ENCODE measurements around the gene ALS2.

Gene ALS2

GRCh38 chr2:201758234-201758633, 22.5 kb downstream of the ALS2 start:
- no peak for DNase-seq (ENCODE audit: low read depth, low spot score)

- DNase-seq (ENCODE audit: low read depth, low spot score): no peak
Observed at GRCh38 chr2:201754717-201755415, 25.9 kb downstream of the ALS2 start.

DNA sequence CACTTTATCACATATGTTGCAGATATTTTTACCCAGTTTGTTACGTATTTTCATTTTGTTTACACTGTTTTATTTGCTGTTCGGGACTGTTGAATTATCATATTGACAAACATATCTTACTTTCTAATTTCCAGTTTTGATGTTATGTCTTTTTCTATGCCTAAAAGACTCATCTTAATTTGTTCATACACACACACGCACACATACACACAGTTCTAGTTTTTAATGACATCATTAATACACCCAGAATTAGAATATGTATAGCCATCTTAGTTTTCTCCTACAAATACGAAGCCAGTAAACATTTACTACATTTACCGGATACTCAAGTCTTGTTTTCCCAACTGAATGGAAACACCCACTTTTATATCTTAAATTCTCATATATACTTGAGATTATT, 29.2 kb downstream of the ALS2 start:
- no peak for DNase-seq (ENCODE audit: low read depth, low spot score)

- no peak for DNase-seq (ENCODE audit: low read depth, low spot score)
Observed at GRCh38 chr2:201746551-201746950, 34.2 kb downstream of the ALS2 start.

DNA sequence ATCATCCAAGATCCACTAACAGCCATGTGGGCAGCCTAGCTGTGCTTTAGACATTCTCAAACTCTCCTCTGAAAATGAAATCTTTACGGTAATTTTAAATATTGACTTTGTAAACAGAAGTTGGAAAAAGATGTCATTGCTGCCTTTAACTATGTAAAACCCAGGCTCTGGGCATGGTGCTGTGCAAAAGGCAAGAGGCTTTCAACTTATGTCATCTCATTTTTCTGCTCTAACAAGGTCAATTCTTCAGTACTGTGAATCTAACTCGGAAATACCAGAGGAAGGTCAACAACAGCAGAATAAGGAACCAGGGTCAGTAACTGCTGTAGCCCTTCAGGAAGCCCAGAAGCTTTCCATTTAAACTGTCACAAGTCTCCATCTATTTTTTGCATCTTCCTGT, 45.2 kb downstream of the ALS2 start:
- no peak for DNase-seq (ENCODE audit: low read depth, low spot score)

- no peak for DNase-seq (ENCODE audit: low read depth, low spot score)
Observed at GRCh38 chr2:201734111-201734510, 46.6 kb downstream of the ALS2 start.

- DNase-seq (ENCODE audit: low read depth, low spot score): no peak
Observed at GRCh38 chr2:201733544-201733943, 47.2 kb downstream of the ALS2 start.

DNA sequence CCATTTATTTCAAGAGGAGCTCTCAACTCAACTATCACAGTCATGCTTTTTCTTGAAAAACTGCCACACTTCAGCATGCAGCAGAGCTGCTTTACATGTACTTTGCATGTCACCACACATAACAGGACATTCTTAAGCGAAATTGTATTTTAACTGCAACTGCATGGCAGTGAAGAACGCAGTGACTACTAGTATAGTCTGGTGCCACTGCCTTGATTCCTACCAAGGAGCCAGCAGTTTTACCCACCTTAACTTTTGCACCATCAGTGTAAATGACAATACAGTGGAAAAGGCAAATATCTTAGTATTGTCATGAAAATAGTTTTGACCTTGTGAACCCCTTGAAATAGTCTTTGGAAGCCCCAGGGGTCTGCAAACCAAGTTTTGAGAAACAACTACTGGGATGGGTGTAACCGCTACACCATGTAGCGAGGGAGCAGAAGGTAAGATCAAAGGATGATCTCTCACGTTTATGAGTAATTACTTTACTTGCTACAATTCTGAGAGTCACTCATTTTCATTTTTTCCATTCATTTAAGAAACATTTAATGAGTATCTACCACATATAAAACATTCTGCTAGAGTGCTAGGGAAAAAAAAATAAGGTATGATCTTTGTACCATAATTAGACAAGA, 50.0 kb downstream of the ALS2 start:
- no peak for DNase-seq (ENCODE audit: low read depth, low spot score)

- no peak for DNase-seq (ENCODE audit: low read depth, low spot score)
Observed at GRCh38 chr2:201715459-201715858, 65.3 kb downstream of the ALS2 start.

DNA sequence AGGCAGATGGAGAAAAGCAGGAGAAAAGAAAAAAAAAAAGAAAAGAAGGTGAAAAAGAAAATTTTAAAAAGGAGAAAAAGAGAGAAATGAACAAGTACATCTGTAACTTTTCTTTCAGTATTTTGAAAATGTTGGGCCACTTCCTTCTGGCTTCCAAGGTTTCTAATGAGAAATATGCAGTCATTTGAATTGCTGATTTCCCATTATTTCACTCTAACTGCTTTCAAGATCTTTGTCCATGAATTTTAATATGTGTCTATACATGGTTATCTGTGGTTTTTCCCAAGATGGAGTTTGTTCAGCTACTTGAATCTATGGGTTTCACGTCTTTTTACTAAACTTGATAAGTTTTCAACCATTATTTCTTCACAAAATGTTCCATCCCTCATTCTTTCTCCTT, 68.0 kb downstream of the ALS2 start:
- DNase-seq (ENCODE audit: low read depth, low spot score): no peak

DNA sequence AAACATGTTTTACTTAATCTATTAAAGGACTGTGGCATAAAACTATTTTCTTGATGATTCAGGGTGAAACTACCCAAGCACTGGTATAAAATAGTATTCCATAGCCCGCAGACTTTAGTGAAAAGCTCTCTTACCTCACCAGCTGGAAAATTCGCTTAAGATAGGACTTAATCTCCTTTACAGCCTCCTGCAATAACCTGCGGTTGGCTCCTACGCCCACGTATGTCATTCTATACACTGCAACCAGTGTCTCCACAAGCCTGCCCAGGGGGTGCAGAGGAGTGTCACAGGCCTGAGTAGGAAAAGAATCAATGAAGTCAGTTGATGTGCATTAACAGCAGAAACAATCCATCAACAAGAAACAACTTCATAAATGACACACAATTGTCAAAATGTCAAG, 71.0 kb downstream of the ALS2 start:
- DNase-seq (ENCODE audit: low read depth, low spot score): no peak

DNA sequence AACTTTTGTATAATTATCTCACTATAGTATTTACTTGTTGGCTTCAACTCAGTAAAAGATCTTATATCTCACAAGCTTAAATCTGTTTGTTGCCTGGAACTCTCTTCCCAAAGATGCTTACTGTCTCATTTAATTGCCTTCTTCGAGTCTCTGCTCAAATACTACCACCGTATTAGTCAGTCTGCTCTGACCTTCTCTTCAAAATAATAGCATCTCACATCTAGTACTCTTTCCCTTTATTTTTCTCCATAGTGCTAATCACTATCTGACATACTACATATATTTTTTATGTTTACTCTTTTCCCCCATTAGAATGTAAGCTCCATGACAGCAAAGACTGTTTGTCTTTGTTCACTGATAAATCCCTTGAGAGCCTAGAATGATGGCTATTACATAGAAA, 71.7 kb downstream of the ALS2 start:
- DNase-seq (ENCODE audit: low read depth, low spot score): no peak

- no peak for DNase-seq (ENCODE audit: low read depth, low spot score)
Observed at GRCh38 chr2:201707753-201708152, 73.0 kb downstream of the ALS2 start.

- no peak for DNase-seq (ENCODE audit: low read depth, low spot score)
Observed at GRCh38 chr2:201707142-201707541, 73.6 kb downstream of the ALS2 start.

DNA sequence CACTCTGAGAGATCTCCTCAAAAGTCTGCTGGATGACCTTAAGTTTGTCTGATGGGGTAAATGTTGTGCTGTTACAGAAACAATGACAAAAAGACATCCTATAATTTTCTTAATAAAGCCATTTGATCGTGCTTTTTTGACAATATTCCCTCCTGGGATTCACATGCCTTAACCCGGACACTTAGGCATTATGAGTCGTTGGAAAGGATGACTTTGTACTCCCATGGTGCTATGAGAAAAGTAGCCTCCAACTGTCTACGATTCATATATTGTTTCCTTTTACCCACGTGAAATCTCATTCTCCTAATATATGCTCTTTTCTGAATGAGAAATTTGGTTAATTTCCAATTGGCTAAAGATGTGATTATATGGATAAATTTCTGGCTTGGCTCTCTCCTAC, 76.2 kb downstream of the ALS2 start:
- no peak for DNase-seq (ENCODE audit: low read depth, low spot score)

GRCh38 chr2:201701646-201702045, 79.1 kb downstream of the ALS2 start:
- DNase-seq (ENCODE audit: low read depth, low spot score): no peak

- no peak for DNase-seq (ENCODE audit: low read depth, low spot score)
Observed at GRCh38 chr2:201699416-201699815, 81.3 kb downstream of the ALS2 start.

DNA sequence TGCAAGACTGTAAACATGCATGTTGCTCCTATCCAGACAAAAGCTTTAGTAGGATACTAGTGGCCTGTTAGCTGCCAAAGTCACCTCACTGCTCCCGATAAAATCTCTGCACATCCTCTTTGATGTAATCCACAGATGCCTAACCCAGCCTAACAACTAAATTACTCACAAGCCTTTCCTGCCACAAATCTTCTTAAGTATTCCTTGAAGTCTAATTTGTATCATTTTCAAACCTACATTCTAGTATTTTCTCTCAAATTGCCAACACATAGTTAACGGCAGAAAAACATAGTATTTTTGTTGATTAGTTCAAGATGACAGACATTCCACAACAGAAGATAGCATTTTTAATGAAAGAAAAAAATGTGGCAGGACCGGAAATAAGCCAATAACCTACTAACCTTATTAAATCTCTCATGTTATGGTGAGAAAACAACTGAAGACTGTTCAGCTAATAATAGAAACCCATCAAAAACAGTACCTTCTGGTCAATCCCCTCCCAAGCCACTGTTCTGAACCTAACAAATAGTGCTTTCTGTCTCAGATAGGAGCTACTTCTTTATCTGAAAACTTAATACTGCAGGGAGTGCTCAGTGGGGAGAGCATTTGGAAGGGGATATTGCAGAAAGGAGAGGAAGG, 82.0 kb downstream of the ALS2 start, which contains the start of gene MPP4:
TSS of gene MPP4 (minus strand) at position 57 of the 639 bp plus-strand sequence. CDS start 4,690 bp downstream, outside the sequence.
- DNase-seq (ENCODE audit: low read depth, low spot score): no peak

GRCh38 chr2:201697899-201698298, 82.8 kb downstream of the ALS2 start:
- no peak for DNase-seq (ENCODE audit: low read depth, low spot score)

DNA sequence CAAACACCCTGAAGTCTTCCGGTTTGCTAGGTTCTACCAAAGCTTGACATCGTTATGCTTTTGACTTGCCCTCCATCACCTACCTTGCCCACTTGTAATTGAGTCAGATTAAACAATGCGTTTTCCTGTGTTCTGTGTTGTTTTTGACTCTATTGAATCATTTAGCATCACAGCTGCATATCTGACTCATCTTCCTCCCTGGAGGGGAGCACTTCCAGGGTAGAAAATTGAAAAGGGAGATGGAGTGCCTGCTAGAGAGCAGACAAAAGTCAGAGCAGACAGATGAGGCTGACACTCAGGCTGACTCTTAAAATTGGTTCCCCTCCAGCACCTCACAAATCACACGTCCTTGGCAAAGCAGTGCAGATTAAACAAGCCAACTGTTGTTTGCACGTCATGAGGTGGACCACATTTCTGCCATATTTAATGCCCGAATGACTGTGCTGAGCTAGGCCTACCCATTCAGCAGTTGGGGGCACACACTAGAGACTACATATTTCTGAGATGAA, 84.5 kb downstream of the ALS2 start:
- peak; percentile 71 for DNase-seq (ENCODE audit: low read depth, low spot score)

DNA sequence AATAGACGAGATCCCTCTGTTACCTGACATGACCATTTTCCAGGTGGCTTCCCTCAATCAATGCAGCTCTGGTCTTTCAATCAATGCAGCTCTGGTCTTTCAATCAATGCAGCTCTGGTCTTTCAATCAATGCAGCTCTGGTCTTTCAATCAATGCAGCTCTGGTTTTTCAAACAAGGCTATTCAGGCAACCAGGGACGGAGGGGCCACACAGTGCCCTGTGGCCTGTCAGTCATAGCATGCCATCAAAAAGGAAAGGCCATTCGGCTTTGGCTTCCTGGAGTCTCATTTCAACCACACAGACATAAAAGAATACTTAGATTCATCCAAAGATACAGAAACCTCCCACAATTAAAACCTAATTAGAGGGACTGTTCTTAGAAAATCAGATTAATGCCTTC, 95.6 kb downstream of the ALS2 start:
- DNase-seq (ENCODE audit: low read depth, low spot score): no peak

GRCh38 chr2:201680743-201681142, 100.0 kb downstream of the ALS2 start:
- DNase-seq (ENCODE audit: low read depth, low spot score): no peak

GRCh38 chr2:201678401-201678800, 102.3 kb downstream of the ALS2 start:
- no peak for DNase-seq (ENCODE audit: low read depth, low spot score)
